EH (cell line): Measurements from ENCODE around the gene CAST.
A peak's percentile ranks its signal among the peaks of the same experiment; 100 is the strongest.

Source experiments
- DNase-seq: peaks from one replicate; pipeline ENCODE4 v3.0.0-alpha.2; 2015; ENCODE audit warnings: low read depth

Gene CAST

DNA sequence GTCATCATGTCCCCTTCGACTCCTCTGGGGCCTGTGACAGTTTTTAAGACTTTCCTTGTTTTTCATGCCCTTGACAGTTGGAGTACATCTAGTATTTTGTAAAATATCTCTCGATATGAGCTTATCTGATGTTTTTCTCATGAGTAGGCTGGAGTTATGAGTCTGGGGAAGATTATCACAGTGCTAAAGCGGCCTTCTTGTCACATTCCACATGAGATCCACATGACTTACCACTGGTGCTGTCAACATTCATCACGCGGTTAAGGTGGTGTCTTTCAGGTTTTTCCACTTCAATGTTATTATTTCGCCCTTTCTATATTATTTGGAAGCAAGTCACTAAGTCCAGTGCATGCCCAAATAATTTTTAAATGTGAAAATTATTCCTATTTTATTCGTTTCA lies 17.1 kb upstream of the CAST start:
- DNase-seq, result no peak

- DNase-seq, result no peak
These were observed 14.2 kb upstream of the CAST start for GRCh38 chr5:96648023-96648422.

DNA sequence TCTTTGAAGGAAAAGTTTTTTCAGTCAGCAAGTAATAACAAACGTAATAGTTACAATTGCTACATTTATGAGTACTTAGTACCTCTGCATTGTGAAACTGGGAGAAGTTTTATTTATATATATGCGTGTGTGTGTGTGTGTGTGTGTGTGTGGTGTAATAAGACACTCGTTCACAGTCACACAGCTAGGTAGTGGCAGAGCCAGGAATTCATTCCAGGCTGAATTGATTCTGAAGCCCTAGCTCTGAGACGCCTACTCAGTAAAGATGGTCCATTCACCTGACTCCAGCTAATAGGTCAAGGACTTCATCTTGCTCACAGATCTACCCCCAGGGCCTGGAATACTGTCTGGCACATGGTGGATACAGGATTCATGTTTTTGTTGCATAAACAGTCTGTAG lies 13.6 kb upstream of the CAST start:
- no peak for DNase-seq

- DNase-seq, result peak; percentile 34
These were observed 12.9 kb upstream of the CAST start for GRCh38 chr5:96649251-96649662.

GRCh38 chr5:96649681-96650540 lies 12.3 kb upstream of the CAST start:
- DNase-seq, result no peak

GRCh38 chr5:96651047-96651446 lies 11.1 kb upstream of the CAST start:
- DNase-seq, result no peak

GRCh38 chr5:96651948-96652753 lies 10.0 kb upstream of the CAST start:
- DNase-seq, result no peak

DNA sequence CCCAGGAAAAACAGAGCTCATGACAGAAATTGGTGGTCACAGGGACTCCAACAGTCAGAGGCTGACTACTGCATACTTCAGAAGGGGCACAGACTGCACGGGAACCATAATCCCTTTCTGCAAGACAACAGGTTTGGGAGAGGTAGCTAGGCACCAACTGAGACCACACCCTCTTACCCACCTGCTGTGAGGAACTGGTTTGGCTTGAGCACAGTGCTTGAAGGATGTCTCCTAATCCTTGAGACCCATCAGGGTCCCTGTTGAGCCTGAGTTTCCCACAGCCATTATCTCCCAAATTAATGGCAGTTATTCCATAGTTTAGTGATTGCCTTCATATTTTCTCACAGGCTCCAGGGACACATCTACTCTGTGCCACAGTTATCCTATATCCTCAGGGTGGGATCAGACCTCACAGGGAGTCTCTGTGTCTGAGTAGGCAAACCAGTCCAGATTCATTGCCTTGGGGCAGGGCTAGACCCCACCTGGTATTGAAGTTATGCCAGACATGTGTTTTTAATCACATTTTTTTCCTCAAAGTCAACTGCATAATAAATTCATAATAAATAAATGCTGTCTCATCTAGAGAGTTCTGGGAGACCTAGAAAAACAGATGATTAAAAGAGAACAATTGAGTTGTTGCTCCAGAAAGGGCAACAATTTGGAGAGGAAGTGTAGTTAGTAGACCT lies 9.3 kb upstream of the CAST start:
- DNase-seq, result peak; percentile 57

DNA sequence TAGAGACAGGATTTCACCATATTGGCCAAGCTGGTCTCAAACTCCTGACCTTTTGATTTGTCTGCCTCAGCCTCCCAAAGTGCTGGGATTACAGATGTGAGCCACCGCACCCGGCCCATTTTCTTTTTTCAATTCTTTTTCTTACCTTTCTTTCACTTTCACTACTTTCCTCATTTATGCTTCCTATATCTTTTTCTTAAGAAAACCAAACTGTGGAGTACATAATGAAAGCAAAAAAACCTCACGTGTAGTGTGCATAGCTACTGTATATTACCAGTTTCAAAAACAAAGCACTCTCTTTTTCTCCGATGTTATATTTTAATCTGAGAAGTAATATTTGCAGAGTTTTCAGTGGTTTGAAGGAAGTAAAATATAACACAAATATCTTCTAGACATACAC lies 8.0 kb upstream of the CAST start:
- DNase-seq, result no peak

GRCh38 chr5:96655085-96655484 lies 7.1 kb upstream of the CAST start:
- peak; percentile 39 for DNase-seq

DNA sequence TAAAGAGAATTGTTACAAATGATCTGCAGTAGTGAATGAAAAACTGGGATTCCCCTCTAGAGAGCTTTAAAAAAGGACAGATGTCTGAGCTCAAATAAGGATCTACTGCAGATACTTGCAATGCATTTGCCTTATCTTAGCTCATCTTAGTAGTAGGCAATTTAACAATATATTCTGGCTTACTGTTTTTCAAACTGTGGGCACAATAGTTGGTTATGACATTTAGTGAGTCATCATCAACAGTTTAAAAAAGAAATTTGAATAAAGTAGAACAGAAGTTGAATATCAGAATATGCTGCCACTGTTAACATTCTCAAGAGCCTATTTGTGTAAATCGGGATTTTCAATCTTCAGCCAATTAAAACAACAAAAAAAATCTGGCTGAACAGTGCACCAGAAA lies 6.7 kb upstream of the CAST start:
- DNase-seq, result peak; percentile 40

DNA sequence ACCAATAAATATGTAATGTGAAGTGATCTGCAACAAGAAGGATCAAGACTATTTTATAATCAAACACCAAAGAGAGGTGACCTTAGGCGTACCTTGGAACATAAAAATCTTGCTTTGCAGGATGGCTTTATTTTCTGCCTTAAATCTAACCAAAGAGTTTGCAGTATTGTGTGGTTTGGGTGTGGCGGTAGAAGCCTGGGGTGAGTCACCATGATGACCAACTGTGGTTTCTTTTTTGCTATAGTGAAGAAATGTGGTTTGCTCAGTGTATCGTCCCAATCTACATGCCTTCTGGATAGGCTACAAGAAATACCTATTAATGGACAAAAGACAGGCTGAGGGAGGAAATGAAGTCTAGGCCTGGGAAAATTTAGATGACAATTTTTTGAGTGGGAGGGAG lies 5.1 kb upstream of the CAST start:
- peak; percentile 95 for DNase-seq

- no peak for DNase-seq
These were observed 3.9 kb upstream of the CAST start for GRCh38 chr5:96658272-96658671.

DNA sequence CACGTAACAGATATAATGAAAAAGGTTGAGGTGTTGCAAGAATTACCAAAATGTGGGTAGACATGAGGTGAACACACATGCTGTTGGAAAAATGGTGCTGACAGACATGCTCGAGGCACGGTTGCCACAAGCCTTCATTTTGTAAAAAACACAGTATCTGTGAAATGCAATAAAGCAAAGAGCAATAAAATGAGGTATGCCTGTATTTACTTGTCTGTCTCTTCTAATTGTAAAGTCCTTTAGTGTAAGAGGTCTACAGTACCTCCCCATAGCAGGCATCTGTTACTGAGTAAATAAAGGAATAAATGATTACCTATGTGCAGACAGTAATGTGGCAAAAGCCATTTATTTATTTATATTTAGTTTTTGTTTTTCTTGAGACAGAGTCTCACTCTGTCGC lies 3.0 kb upstream of the CAST start:
- no peak for DNase-seq

- peak; percentile 70 for DNase-seq
These were observed 963 bp upstream of the CAST start for GRCh38 chr5:96660971-96661854.

DNA sequence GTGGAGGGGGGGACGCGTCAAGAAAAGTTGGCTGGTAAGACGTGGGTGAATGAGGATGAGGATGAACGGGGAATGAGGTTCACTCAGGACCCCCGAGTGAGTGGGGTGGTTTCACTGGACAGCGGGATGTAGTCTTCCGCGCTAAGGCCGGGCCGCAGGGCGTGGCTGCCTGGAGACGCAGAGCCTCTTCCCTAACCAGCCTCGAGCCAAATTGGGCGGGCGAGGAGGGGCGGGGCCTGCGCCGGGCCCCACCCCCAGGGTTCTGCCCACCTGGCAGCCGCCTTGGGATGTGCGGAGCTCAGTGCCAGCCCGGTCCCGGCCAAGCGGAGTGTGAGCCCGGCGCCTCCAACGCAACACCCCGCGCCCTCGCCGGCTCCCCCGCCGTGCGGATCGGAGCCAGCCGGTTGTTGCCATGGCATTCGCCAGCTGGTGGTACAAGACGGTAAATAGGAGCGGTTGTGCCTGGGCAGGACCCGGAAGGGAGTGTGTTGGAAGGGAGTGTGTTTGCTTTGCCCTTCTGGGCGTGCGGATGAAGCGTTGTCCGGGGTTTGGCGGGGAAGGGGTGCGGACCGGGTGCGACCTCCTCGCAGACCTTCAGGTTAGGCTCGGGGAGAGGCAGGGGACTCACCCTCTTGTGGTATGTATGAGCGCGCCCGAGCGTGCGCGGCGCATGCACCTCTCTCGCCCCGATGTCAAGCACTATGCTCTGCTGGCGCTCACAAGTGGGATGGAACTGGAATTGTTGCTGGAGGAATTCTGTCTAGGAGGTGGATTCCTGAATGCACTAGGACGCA lies 746 bp downstream of the CAST start:
- peak; percentile 90 for DNase-seq

DNA sequence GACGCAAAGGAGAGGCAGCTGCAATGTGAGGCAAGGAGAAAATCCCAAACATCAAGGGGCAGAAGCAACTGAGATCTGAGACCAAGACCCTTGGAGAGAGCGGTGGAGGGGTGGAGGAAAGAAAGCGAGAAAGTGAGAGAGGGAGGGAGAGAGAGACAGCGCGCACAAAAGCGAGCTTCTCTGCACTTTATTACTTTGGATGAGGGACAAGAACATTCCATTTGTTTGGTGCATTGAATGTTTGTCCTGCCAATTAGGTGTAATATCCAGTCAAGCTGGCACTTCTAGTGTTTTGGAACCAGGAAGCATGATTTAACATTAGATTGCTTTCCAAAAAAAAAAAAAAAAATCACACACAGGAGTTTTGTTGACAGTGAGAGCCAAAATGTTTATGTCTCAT lies 1.4 kb downstream of the CAST start:
- no peak for DNase-seq

DNA sequence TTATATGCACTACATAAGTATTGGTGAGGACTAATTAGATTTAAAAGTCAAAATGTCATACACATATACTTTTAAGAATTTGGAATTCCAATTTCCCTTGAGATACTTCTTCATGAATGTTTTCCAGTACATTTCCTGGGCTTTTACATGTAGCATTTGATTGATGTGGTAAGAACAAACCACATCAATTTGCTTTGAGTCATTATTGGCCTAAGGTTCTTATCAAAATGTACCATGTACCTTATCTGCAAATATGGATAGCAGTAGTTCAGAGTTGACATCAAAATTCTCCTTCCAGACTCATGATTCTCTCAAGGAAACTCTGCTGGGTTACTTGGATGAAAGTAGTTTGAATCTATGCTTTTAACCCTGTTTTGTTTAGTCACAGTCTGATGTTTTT lies 2.5 kb downstream of the CAST start:
- DNase-seq, result no peak

GRCh38 chr5:96668725-96669124 lies 6.5 kb downstream of the CAST start:
- no peak for DNase-seq

DNA sequence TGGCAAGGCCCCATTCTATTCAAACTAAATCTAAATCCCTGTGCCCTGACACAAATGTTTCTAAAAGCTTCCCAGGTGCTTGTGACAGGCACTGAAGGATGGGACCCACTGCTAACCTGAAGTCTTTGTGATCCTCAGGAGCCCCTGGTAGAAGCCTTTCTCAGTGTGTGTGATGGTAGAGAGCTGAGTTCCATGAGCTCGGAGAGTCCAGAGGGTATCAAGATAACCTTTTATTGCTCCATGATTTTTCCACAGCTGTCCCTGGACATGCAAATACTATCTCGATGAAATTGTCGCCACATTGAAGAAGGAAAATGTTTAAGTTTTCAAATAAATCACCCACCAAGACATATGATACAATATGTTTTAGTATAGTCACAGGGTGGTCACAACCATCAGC lies 7.7 kb downstream of the CAST start:
- no peak for DNase-seq

DNA sequence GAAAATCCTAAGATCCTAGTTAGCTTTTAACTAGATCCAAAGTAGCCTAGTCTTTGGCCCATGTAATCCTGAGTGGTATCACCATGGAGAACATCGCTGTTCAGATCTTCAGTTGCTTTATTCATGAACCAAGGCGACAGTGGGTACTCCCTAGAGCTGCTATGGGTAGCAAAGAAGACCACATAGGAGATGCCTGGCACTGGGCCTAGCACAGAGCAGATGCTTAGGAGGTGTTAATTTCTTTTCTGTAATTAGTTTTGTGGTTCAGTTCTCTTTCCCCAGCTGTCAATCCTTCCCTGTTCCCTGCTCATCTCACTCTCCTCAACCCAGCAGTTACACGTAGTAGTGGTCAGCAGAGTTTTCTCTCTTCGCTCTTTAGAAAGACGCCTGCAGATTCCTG lies 9.3 kb downstream of the CAST start:
- no peak for DNase-seq
